Activated B cell treated with CpG ODN at 0.5 μM for 24 hours (primary cell): ENCODE measurements around the gene GRK1. TPM values are rescaled to one million over a fixed set of nuclear protein-coding genes. Genes with fewer than 3 reads are reported as not detected.

Source experiments
- ATAC-seq: fragments of 200-7000 bp; cut with Tn5 transposase; one replicate; pipeline ENCODE4 v1.10.0; 2021; ENCODE audit warnings: low read depth, mild to moderate bottlenecking, moderate library complexity
- CTCF ChIA-PET: fragments of 350-600 bp; sonication (Branson Sonifier 250); formaldehyde crosslinking; loops from one replicate; lab custom pipeline; 2021; ENCODE audit warnings: antibody characterized with exemption; lab: Charles Lee
- POLR2A ChIA-PET: fragments of 350-600 bp; sonication (Branson Sonifier 250); formaldehyde crosslinking; loops from one replicate; lab custom pipeline; 2021; ENCODE audit warnings: antibody characterized with exemption; lab: Charles Lee
- DNase-seq: peaks from one replicate; pipeline ENCODE4 v3.0.0; 2022
- H3K27ac Mint-ChIP-seq: one replicate; pipeline ENCODE4 v1.8.0; 2020; ENCODE audit warnings: mixed read lengths
- H3K27me3 Mint-ChIP-seq: one replicate; pipeline ENCODE4 v1.8.0; 2021; ENCODE audit warnings: mixed read lengths
- H3K36me3 Mint-ChIP-seq: one replicate; pipeline ENCODE4 v1.8.0; 2021; ENCODE audit warnings: low read depth, mixed read lengths
- H3K4me1 Mint-ChIP-seq: one replicate; pipeline ENCODE4 v1.8.0; 2021; ENCODE audit warnings: mixed read lengths
- H3K4me3 Mint-ChIP-seq: one replicate; pipeline ENCODE4 v1.8.0; 2020; ENCODE audit warnings: mild to moderate bottlenecking, mixed read lengths
- H3K9me3 Mint-ChIP-seq: one replicate; pipeline ENCODE4 v1.8.0; 2020; ENCODE audit warnings: mixed read lengths
- intact Hi-C: fragments of 100-400 bp; cut with micrococcal nuclease; formaldehyde crosslinking; loops from one replicate; pipeline ENCODE4 v1.15.1; 2024
- total RNA-seq: library from RNA; stranded (reverse); gene quantifications from 2 replicates; pipeline ENCODE4 v1.2.3, GENCODE V29; 2022
- TF ChIP-seq, protein P1 (sequence below): fragments of 200-600 bp; IDR thresholded peaks from one replicate; pipeline ENCODE4 v1.8.0; 2022; ENCODE audit warnings: antibody characterized with exemption, mild to moderate bottlenecking

GRK1 gene
- total RNA-seq, 1 donor from 2014 or later, result 0.07 TPM

DNA sequence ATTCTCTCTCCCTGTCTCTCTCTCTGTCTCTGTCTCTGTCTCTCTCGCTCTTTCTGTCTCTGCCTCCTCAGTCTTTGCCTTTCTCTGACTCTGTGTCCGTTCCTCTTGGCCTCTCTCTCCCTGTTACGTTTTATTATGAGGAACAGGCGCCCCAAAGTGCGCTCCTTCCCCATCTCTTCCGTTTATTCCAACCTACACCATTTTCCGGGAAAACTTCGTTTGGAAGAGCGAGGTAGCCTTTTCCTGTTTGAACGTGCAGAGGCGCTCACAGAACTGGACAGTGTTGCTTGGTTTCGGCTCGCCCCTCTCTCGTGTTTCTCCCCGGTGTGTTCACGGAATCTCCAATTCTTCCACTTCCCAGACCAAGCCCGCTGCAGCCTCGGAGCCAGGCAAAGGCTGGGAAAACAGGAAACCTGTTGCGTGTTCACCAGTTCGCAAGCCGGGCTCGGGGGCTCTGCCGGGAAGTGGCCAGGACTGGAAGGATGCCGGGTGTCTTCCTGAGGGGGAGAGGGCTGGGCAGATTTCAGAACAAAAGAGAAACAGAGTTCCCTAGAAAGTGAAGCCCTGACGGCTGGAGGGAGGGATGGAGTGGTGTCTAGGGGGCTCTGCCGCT lies 92.6 kb downstream of the GRK1 start:
- H3K4me3 Mint-ChIP-seq, result peak overlapping the region; percentile 82
- ChIA-PET POLR2A (interaction anchor here (1.2 kb wide), 1 partner anchor 389 kb away, joined by 3 read pairs; no protein-coding TSS in a partner anchor), CTCF (no interaction called here)
- DNase-seq (no peak), ATAC-seq (no peak)
- peaks cover 29% of the 10 kb centered on the region for H3K27me3 Mint-ChIP-seq
- H3K36me3 Mint-ChIP-seq, result no peaks in the 10 kb centered on the region
- peak overlapping the region; percentile 33 for H3K27ac Mint-ChIP-seq
- intact Hi-C loops, result loop anchor here (2.0 kb wide), 2 partner anchors 27 to 55 kb away; no protein-coding TSS in a partner anchor
- H3K4me1 Mint-ChIP-seq, result peaks cover 19% of the 10 kb centered on the region
- H3K9me3 Mint-ChIP-seq, result no peaks in the 10 kb centered on the region
- TF ChIP-seq, protein P1, sequence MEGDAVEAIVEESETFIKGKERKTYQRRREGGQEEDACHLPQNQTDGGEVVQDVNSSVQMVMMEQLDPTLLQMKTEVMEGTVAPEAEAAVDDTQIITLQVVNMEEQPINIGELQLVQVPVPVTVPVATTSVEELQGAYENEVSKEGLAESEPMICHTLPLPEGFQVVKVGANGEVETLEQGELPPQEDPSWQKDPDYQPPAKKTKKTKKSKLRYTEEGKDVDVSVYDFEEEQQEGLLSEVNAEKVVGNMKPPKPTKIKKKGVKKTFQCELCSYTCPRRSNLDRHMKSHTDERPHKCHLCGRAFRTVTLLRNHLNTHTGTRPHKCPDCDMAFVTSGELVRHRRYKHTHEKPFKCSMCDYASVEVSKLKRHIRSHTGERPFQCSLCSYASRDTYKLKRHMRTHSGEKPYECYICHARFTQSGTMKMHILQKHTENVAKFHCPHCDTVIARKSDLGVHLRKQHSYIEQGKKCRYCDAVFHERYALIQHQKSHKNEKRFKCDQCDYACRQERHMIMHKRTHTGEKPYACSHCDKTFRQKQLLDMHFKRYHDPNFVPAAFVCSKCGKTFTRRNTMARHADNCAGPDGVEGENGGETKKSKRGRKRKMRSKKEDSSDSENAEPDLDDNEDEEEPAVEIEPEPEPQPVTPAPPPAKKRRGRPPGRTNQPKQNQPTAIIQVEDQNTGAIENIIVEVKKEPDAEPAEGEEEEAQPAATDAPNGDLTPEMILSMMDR, result no peak

DNA sequence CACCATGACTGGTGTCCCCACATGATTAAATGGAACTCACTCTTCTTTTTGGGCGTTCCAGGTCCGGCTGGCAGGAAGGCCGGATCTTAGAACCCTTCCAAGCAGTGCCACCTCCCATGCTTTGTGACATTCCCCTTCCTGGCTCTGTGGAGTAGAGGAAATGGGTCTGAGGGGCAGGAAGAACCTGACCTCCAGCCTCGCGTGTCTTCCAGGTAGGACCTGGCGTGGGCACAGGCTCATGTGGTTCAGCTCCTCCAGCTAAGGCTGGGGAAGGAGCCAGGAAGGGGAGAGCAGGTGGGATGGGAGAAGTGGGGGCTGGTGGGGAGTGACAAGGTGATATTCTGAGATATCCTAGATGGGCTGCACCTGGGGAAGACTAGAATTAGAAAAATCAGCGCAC lies 94.1 kb downstream of the GRK1 start:
- Mint-ChIP-seq H3K27ac (no peak overlapping the region), H3K4me1 (peaks cover 19% of the 10 kb centered on the region), H3K27me3 (peaks cover 31% of the 10 kb centered on the region), H3K9me3 (no peaks in the 10 kb centered on the region), H3K36me3 (no peaks in the 10 kb centered on the region), H3K4me3 (no peak overlapping the region)
- POLR2A ChIA-PET, result no interaction called here
- ATAC-seq (no peak), DNase-seq (no peak)
- CTCF ChIA-PET, result no interaction called here
- intact Hi-C loops, result no loop called here
- TF ChIP-seq, protein P1, result no peak

DNA sequence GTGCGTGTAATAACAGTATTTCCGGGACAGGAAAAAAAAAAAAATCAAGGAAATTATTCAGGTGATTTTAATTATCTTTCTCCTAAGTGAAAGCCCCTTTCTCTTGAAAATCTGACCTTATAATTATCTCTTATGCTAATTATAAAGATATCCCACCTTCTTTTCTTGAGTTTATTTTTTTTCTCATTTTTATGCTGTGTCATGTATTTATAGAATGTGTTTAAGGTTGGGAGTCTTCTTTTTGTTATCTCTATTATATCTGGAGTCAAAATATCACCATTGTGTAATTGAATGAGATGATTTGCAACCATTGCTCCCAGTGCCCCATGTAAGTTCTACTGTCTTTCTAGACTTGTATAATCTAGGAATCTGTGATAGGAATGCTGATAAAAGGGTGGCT lies 95.1 kb downstream of the GRK1 start:
- ChIA-PET CTCF (no interaction called here), POLR2A (no interaction called here)
- DNase-seq (no peak), ATAC-seq (no peak)
- TF ChIP-seq, protein P1, result no peak
- Mint-ChIP-seq H3K9me3 (no peaks in the 10 kb centered on the region), H3K27me3 (peaks cover 31% of the 10 kb centered on the region), H3K4me1 (peaks cover 19% of the 10 kb centered on the region), H3K4me3 (no peak overlapping the region), H3K36me3 (no peaks in the 10 kb centered on the region), H3K27ac (no peak overlapping the region)
- intact Hi-C loops, result no loop called here

DNA sequence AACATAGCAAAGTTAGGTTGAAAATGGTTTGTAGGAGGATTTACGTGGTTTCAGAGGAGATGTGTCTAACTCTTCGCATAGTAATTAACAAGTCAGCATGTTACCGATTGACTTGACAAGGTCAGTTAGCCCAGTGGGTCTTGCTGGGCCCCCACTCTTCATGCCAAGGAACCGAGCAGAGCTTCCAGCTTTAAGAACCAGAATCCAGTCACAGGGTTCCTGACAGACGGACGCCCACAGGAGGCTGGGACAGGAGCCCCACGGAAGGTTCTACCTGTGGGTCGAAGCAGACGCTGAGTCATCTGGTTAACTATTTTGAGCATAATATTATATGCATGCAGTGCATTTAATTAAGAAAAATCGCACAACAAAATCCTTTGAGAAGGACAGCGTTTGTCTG lies 95.5 kb downstream of the GRK1 start:
- peaks cover 19% of the 10 kb centered on the region for H3K4me1 Mint-ChIP-seq
- no peaks in the 10 kb centered on the region for H3K36me3 Mint-ChIP-seq
- no peak overlapping the region for H3K4me3 Mint-ChIP-seq
- H3K27me3 Mint-ChIP-seq, result peaks cover 31% of the 10 kb centered on the region
- CTCF ChIA-PET, result no interaction called here
- no peaks in the 10 kb centered on the region for H3K9me3 Mint-ChIP-seq
- H3K27ac Mint-ChIP-seq, result no peak overlapping the region
- POLR2A ChIA-PET, result no interaction called here
- DNase-seq, result no peak
- intact Hi-C loops, result no loop called here
- TF ChIP-seq, protein P1, result no peak
- no peak for ATAC-seq

DNA sequence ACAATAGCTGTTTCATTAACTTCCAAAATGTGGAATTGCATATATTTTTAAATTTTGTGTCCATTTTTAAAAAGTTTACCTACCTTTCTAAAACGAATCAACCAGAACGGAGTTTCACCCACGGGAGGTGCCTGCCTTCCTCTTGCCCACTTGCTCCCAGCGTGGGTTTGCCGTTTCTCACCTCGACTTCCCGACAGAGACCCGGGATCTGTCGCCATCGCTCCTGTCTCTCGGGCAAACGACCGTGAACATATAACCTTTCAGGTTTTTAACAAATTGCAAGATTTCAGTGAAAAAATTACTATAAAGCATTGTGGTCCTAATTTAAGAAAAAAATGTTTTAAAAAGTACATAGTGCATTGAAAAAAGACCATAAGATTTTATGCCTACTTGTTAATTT lies 96.2 kb downstream of the GRK1 start:
- H3K4me1 Mint-ChIP-seq, result peaks cover 13% of the 10 kb centered on the region
- ATAC-seq (no peak), DNase-seq (no peak)
- H3K27me3 Mint-ChIP-seq, result peaks cover 31% of the 10 kb centered on the region
- intact Hi-C loops, result no loop called here
- ChIA-PET POLR2A (no interaction called here), CTCF (no interaction called here)
- H3K4me3 Mint-ChIP-seq, result no peak overlapping the region
- TF ChIP-seq, protein P1, result no peak
- no peaks in the 10 kb centered on the region for H3K36me3 Mint-ChIP-seq
- no peaks in the 10 kb centered on the region for H3K9me3 Mint-ChIP-seq
- no peak overlapping the region for H3K27ac Mint-ChIP-seq
